Measurements from ENCODE around the gene CMC2. TPM values are rescaled to one million over a fixed set of nuclear protein-coding genes. Genes with fewer than 3 reads are reported as not detected.
A peak's percentile ranks its signal among the peaks of the same experiment; 100 is the strongest.

Gene CMC2
- total and polyA plus RNA-seq, 8 donors, result 10.4 to 149 (median 80.6) TPM

DNA sequence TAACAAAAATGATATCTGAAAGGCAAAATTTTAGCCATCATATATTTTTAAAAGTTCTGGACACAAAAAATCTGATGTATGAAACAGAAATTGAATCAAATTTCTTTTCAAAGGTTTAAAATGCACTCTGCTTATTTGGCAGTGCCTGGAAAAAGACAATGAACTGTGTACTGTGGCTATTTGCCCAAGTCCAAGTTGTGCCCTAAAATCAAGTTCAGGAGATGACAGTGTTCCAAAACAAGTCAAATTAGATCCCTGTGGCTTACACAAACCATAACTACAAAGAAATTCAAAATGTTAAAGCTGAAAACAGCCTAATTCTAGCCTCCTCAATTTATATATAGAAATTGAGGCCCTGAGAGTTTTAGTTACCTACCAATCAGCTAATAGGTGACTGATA is 25.6 kb downstream of the CMC2 start:
- intact Hi-C loops (cut with DNase I; ENCODE audit: low total_unique reads), result no loop called here
- H3K27ac ChIP-seq, result no peak overlapping the region
- TF ChIP-seq, protein P1, sequence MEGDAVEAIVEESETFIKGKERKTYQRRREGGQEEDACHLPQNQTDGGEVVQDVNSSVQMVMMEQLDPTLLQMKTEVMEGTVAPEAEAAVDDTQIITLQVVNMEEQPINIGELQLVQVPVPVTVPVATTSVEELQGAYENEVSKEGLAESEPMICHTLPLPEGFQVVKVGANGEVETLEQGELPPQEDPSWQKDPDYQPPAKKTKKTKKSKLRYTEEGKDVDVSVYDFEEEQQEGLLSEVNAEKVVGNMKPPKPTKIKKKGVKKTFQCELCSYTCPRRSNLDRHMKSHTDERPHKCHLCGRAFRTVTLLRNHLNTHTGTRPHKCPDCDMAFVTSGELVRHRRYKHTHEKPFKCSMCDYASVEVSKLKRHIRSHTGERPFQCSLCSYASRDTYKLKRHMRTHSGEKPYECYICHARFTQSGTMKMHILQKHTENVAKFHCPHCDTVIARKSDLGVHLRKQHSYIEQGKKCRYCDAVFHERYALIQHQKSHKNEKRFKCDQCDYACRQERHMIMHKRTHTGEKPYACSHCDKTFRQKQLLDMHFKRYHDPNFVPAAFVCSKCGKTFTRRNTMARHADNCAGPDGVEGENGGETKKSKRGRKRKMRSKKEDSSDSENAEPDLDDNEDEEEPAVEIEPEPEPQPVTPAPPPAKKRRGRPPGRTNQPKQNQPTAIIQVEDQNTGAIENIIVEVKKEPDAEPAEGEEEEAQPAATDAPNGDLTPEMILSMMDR (IDR thresholded peaks at IDR 0.05), result no peak
- TF ChIP-seq POLR2A (IDR thresholded peaks at IDR 0.05) (no peak), POLR2AphosphoS5 (IDR thresholded peaks at IDR 0.05) (no peak), EP300 (IDR thresholded peaks at IDR 0.05) (no peak)

GRCh38 chr16:80976946-80977345 is 29.7 kb downstream of the CMC2 start:
- intact Hi-C loops (cut with DNase I; ENCODE audit: low total_unique reads), result no loop called here
- WGBS, 5 donors, result 92 to 100% (median 97%) methylated on average over 1 of the region's 1 CpG
- no peaks in the 10 kb centered on the region for H3K9me3 ChIP-seq

More for the DNA sequence above, 25.6 kb downstream of the CMC2 start:
- Histone ChIP-seq H3K4me3 (no peak overlapping the region), H3K4me1 (peaks cover 0 to 19% (median 5%) of the 10 kb centered on the region in 4 donors), H3K27me3 (no peaks in the 10 kb centered on the region), H3K9me3 (no peaks in the 10 kb centered on the region), H3K36me3 (peaks cover 10 to 31% (median 25%) of the 10 kb centered on the region in 4 donors)
- DNase-seq, result no peak

DNA sequence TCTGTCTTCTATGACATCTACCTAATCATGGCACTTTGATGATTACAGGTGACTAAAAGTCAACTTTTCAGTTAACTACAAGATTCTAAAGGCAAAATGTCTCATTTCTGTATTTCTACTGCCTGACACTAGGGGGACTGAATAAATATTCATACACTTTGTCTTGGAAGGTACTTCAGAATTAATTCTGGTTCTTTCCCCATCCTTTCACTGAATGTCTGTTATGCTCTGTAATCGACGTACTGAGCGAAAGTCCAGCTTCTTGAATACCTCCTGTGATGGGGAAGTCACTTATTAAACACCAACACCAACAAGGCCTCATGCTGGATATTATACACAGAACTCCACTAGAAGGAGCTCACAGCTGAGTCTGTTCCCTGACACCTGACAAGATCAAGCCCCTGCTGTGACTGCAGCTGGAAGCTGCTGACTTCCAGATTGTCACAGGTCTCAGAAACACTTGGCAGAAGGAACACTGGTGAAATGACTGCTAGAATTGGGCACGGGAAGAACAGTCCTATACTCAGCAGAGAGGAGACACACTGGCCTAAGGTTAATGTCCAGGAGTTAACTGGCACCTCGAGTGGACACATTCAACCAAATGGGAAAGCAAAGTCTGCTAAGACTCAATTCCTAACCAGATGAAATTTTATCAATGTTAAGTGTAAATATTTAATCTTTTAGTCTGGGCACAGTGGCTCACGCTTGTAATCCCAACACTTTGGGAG is 31.9 kb downstream of the CMC2 start:
- WGBS, 5 donors, result 66 to 81% (median 74%) methylated on average over 6 of the region's 6 CpGs
- no peaks in the 10 kb centered on the region for H3K9me3 ChIP-seq
- peaks cover 12 to 52% (median 33%) of the 10 kb centered on the region in 4 donors for H3K36me3 ChIP-seq
- H3K4me1 ChIP-seq, result peaks cover 0 to 24% (median 9%) of the 10 kb centered on the region in 4 donors
- no peak for DNase-seq
- H3K27me3 ChIP-seq, result no peaks in the 10 kb centered on the region
- H3K27ac ChIP-seq, result peak overlapping the region in 1 of 5 donors; percentile 19
- intact Hi-C loops (cut with DNase I; ENCODE audit: low total_unique reads), result no loop called here
- TF ChIP-seq EP300 (IDR thresholded peaks at IDR 0.05), result no peak
- TF ChIP-seq POLR2A (IDR thresholded peaks at IDR 0.05), result no peak
- TF ChIP-seq, protein P1 (IDR thresholded peaks at IDR 0.05), result no peak
- no peak for TF ChIP-seq POLR2AphosphoS5 (IDR thresholded peaks at IDR 0.05)
- H3K4me3 ChIP-seq, result no peak overlapping the region

More at GRCh38 chr16:80976946-80977345, 29.7 kb downstream of the CMC2 start:
- DNase-seq, result no peak
- TF ChIP-seq POLR2A (IDR thresholded peaks at IDR 0.05), result no peak
- no peak for TF ChIP-seq POLR2AphosphoS5 (IDR thresholded peaks at IDR 0.05)
- TF ChIP-seq, protein P1 (IDR thresholded peaks at IDR 0.05), result no peak
- no peak for TF ChIP-seq EP300 (IDR thresholded peaks at IDR 0.05)
- Histone ChIP-seq H3K27me3 (no peaks in the 10 kb centered on the region), H3K27ac (no peak overlapping the region), H3K4me1 (peaks cover 0 to 33% (median 12%) of the 10 kb centered on the region in 4 donors), H3K36me3 (peaks cover 11 to 52% (median 36%) of the 10 kb centered on the region in 4 donors), H3K4me3 (no peak overlapping the region)

GRCh38 chr16:80973991-80974390 is 32.7 kb downstream of the CMC2 start:
- H3K27me3 ChIP-seq, result no peaks in the 10 kb centered on the region
- intact Hi-C loops (cut with DNase I; ENCODE audit: low total_unique reads), result no loop called here
- H3K9me3 ChIP-seq, result no peaks in the 10 kb centered on the region
- no peak for TF ChIP-seq POLR2A (IDR thresholded peaks at IDR 0.05)
- no peak for DNase-seq
- 64 to 73% (median 72%) methylated on average over 4 of the region's 4 CpGs for WGBS, 5 donors
- H3K36me3 ChIP-seq, result peaks cover 9 to 53% (median 32%) of the 10 kb centered on the region in 4 donors
- no peak overlapping the region for H3K4me3 ChIP-seq
- peaks cover 0 to 24% (median 9%) of the 10 kb centered on the region in 4 donors for H3K4me1 ChIP-seq
- H3K27ac ChIP-seq, result no peak overlapping the region

DNA sequence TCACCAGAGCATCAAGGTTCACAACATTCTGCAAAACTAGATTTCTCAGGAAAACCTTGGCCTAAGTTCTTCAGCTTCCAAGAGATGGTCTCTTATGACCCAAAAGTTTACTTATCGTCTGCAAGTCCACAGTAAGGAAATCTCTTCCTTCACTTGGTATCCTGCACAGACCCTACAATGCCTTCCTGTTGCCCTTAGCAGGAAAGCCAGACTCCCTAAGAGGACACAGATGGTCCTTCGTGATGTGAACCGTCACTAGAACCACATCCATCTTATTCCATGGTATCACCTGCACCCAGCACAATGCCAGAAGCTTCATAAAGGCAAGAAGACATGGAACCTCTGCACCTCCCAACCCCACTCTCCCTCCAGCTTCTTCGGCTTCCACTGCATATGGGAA is 34.1 kb downstream of the CMC2 start:
- intact Hi-C loops (cut with DNase I; ENCODE audit: low total_unique reads), result no loop called here
- no peak overlapping the region for H3K27ac ChIP-seq
- DNase-seq, result no peak
- 80 to 94% (median 87%) methylated on average over 4 of the region's 4 CpGs for WGBS, 5 donors
- H3K27me3 ChIP-seq, result no peaks in the 10 kb centered on the region
- no peaks in the 10 kb centered on the region for H3K9me3 ChIP-seq
- no peak for TF ChIP-seq EP300 (IDR thresholded peaks at IDR 0.05)
- TF ChIP-seq POLR2A (IDR thresholded peaks at IDR 0.05), result no peak
- no peak for TF ChIP-seq POLR2AphosphoS5 (IDR thresholded peaks at IDR 0.05)
- TF ChIP-seq, protein P1 (IDR thresholded peaks at IDR 0.05), result no peak
- no peak overlapping the region for H3K4me3 ChIP-seq
- H3K36me3 ChIP-seq, result peaks cover 5 to 45% (median 20%) of the 10 kb centered on the region in 4 donors
- H3K4me1 ChIP-seq, result peaks cover 0 to 24% (median 9%) of the 10 kb centered on the region in 4 donors
